DMS153 treated with DMSO at 0.1 percent for 48 hours (cell line): ENCODE results near the gene ANTXR2.

Experiments
- DNase-seq: peaks from one replicate; lab custom pipeline; 2025; ENCODE audit not compliant: unreplicated experiment; lab: John Stamatoyannopoulos, UW

ANTXR2 gene

DNA sequence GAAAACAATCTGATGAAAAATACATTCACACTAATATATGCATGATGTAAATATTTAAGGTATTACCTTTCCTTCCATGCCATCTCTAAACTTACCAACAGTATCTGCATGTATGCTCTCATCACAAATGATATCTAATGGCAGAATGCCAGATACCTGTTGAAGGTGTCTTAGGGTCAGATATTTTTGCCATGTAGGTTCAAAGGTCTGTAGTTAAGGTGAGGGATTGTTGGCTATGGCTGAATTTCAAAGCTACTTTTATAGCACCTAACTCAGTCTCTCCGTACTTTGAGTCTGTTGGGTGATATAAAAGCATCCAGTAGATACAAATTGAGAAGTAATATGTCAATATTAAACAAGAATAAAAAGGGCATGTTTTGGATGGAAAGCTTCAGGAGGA, 19.8 kb upstream of the ANTXR2 start:
- DNase-seq, result no peak

DNA sequence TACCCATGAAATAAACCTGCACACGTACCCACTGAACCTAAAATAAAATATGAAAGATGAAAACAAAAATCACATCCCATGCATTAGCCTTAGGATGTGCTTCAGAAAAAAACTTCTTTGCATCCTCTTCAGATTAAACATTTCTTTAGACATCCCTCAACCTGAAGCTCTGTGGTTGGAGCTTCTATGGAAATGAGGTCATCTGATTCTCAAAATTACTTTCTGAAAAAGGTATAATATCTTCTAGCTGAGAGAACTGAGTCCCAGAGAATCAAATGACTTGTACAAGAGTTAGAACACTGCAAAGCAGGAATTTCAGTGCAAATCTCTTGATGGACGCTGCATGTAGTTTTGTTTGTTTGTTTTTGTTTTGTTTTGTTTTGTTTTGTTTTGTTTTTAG, 19.1 kb upstream of the ANTXR2 start:
- no peak for DNase-seq

DNA sequence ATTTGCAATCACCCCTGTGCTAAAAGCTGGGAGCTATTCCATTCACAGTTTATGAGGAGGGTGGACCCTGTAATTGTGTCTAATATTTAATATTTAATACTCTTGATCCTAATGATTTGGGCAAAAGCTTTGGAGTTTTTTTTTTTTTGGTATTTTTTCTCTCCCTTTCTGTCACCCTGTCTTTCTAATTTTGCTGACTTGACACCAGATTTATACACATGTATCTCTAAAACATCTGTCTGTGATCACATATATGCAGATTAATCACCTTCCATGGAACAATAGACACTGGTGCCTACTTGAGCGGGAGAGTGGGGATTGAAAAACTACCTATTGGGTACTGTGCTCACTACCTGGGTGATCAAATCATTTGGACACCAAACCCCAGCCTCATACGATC, 18.7 kb upstream of the ANTXR2 start:
- DNase-seq, result no peak

GRCh38 chr4:80091184-80091583, 18.2 kb upstream of the ANTXR2 start:
- DNase-seq, result no peak

GRCh38 chr4:80090090-80090489, 17.1 kb upstream of the ANTXR2 start:
- no peak for DNase-seq

DNA sequence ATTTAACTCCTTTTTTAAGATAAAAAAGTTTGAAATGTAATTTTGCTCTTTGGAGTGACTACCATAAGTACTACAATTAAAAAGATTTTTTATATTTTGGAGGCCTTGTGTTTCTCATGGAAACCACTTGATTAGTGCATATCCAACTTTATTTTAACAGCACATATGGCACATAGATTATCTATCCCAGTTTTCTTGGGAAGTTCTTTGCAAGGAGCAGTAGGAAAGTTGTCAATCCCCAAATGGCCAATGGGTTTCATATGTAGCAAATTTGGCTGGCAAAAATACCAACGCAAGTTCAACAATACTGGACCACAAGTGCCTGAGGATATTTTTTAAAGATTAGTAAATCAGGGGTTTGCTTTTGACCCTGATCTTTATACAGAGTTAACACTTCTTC, 15.4 kb upstream of the ANTXR2 start:
- no peak for DNase-seq

GRCh38 chr4:80086296-80086695, 13.3 kb upstream of the ANTXR2 start:
- no peak for DNase-seq

DNA sequence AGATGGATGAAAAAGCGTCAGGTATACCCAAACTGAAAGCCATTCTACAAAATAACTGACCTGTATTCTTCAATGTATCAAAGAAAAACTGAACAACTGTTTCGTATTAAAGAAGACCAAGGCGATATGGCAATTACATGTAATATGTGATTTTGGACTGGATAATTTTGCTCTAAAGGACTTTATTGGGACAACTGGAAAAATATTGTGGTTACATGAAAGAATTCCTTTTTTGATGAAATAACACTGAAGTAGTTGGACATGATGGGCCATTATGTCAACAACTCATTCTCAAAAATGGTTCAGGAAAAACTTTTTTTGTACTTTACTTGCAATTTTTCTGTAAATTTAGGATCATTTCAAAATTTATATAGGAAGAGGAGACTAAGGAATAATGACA, 12.1 kb upstream of the ANTXR2 start:
- no peak for DNase-seq

GRCh38 chr4:80082693-80083092, 9.7 kb upstream of the ANTXR2 start:
- no peak for DNase-seq

- DNase-seq, result no peak
Measured at GRCh38 chr4:80081566-80081965, 8.5 kb upstream of the ANTXR2 start.

DNA sequence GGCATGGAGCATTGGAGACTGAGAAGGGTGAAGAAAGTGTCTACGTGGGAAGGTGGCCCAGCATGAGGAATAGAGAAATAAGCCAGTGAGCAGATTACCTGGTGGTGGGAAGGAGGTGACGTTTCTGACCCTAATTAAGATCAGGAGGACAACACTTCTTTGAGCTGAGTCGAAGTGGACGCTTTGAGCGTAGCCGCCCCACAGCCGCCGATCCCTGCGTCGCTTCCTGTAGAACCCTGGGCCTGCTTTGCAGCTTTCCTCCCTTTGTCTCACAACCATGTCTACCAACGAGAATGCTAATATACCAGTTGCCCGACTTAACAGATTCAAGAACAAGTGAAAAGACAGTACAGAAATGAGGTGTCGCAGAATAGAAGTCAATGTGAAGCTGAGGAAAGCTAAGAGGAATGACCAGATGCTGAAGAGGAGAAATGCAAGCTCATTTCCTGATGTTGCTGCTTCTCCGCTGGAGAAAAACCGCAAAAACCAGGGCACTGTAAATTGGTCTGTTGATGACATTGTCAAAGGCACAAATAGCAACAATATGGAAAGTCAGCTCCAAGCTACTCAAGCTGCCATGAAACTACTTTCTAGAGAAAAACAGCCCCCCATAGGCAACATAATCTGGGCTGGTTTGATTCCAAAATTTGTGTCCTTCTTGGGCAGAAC, 6.4 kb upstream of the ANTXR2 start:
- DNase-seq, result no peak

- DNase-seq, result no peak
Measured at GRCh38 chr4:80078346-80079092, 5.5 kb upstream of the ANTXR2 start.

GRCh38 chr4:80077639-80078038, 4.6 kb upstream of the ANTXR2 start:
- no peak for DNase-seq

- DNase-seq, result no peak
Measured at GRCh38 chr4:80076681-80077080, 3.7 kb upstream of the ANTXR2 start.

GRCh38 chr4:80075995-80076675, 3.1 kb upstream of the ANTXR2 start:
- DNase-seq, result no peak

- no peak for DNase-seq
Measured at GRCh38 chr4:80074651-80075050, 1.6 kb upstream of the ANTXR2 start.

GRCh38 chr4:80074069-80074468, 1.0 kb upstream of the ANTXR2 start:
- no peak for DNase-seq

DNA sequence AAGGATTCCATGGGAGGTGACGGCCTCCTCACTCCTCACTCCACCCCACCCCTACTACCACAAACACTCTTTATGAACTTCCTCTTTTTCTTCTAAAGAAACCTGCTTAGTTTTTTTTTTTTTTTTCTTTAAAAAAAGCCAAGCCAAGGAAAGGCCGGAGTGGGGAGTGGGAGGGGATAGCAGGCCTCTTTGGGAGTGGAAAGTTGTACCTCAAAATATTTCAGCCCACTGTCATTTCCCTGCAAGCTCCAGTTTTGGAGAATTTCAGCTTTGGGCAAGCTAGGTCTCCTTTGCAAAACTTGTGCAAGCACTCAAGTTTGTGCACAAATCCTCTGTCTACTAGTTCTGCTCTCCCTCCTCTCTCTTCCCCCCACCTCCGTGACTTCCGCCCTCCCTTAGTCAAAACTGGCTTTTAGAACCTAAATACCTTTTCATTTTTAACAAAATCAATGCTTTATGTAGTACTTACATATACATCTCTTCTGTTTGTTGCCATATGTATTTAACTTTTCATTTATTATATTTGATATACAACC, 512 bp upstream of the ANTXR2 start:
- DNase-seq, result no peak

GRCh38 chr4:80072228-80072743, 743 bp downstream of the ANTXR2 start:
- peak; percentile 24 for DNase-seq

DNA sequence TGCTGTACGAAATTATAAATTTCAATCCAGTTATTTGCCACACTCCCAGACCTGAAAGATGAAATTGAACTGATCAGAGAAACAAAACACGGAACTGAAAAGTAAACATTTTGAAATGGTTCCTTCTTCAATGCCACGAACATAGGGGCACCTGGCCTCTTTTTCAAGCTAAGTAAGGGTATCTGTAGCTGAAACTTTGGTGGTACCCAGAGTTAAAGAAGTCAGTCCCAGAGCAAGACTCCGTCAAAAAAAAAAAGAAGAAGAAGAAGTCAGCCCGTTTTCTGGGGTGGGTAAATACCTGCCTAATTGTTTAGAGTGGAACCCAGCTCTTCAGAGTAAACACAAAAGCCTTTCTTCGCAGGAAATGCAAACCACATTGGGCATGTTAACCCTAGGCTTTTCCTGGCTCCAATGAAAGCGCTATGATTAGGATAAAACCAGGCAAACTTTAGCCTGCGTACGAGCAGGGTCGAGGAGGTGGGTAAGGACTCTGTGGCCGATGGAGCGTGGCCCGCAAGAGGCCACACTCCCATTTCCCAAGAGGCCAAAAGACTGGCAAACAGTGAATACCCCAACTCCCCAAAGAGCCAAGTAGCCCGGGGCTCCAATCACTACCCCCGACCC, 1.3 kb downstream of the ANTXR2 start:
- DNase-seq, result no peak

DNA sequence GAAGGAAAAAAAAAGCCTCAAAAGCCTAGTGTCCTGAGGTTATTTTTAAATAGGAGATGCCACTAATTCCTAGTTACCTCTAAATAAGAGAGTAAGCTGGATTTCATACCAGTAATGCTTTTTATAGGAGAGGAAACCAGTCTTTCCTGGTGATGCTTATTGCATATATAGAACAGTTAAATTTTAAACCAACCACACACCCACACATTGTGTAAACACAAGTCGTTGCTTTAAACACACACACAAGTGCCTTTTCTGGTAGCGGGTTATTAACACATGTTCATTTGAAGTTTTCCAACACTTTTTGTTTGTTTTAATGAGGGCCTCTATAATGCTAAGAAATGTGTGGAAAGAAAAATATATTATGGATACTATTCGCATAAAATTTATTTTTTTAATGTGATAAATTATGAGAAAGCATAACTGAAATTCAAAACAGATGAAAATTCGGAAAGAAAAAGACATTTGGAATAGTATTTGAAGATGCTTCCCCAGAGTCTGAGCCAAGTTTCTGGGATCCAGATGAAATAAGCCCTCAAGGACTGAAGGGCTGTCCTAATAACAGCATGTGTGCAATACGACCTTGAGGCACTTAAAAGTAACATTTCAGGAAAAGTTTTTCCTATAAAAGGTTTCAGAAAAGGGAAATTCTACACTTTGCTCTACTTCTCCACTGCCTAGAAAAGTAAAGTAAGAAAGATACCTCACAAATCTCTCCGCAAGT, 2.0 kb downstream of the ANTXR2 start:
- no peak for DNase-seq
